Inferior parietal cortex (tissue), 1 donor: ENCODE results near the gene OCA2.

Experiments used
- DNase-seq: peaks from one replicate; pipeline ENCODE4 v3.0.0-alpha.2; 2016; ENCODE audit errors: extremely low spot score

The OCA2 gene

DNA sequence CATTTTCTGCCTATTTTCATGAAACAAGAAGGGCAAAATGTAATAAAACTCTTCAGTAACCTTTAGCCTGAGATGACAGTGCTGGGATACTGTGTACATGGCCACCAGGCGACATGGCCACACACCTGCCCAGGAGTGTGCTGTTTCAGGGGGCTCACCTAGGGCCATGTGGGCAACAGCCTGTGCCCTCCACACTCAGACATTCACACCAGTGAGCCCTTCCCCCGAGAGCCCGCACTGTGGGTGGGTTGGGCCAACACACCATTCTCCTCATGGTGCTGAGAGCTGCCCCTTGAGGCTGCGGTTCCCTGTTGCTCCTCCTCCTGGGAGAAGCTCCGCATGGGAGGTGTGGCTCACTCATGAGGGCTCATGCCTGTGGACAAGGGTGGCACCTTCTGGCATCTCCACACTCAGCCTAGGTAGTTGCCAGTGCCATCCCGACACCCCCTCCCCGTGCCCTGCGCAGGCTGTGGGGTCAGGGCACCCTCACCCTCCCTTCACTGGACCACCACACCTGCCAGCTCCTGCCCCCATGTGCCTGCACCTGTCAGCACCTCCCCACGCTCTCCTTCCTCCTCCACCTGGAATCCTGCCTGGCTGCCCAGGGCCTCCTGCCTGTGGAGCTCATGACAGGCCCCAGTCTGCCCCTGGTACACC lies 19.7 kb downstream of the OCA2 start:
- DNase-seq = no peak

DNA sequence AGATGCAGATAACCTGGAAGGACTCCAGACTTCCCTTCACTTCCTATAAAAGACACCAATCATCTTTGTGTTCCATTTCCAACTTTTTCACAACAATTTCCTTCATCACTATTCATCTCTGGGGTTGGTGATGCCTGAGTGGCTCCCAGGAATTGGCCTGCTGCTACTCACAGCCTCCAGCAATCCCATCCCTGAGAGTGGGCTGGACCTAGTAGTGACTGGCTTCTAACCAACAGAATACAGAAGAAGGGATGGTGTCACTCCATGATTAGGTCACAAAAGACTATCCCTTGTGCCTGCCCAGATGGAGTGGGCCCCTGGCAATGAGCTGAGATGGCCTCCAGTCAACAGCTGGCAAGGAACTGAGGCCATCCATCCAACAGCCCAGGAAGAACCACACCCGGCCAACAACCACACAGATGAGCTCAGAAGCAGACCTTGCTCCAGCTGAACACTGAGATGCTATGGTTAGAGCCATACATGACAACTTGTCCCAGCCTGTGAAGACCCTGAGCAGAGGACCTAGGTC lies 20.9 kb downstream of the OCA2 start:
- DNase-seq = no peak

DNA sequence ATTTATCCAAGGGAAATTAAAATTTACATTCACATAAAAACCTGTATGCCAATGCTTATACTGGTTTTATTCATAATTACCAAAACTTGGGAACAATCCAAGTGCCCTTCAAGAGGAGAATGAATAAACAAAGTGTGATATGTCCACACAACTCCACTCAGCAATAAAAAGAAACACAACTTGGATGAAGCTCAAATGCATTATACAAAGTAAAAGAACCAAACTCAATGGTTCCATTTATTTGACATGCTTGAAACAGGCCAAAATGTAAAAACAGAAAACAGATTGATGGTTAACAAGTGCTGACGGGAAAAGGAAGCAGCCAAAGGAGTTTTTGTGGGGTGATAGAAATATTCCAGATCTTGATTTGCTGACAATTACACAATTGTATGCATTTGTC lies 23.5 kb downstream of the OCA2 start:
- DNase-seq = no peak

DNA sequence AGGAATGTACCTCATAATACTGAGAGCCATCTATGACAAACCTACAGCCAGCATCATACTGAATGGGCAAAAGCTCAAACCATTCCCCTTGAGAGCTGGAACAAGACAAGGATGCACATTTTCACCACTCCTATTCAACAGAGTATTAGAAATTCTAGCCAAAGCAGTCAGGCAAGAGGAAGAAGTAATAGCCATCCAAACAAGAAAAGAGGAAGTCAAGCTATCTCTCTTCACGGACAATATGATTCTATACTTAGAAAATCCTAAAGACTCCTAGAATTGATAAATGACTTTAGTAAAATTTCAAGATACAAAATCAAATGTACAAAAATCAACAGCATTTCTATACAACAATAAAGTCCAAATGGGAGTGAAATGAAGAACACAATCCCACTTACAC lies 30.2 kb downstream of the OCA2 start:
- DNase-seq = no peak

DNA sequence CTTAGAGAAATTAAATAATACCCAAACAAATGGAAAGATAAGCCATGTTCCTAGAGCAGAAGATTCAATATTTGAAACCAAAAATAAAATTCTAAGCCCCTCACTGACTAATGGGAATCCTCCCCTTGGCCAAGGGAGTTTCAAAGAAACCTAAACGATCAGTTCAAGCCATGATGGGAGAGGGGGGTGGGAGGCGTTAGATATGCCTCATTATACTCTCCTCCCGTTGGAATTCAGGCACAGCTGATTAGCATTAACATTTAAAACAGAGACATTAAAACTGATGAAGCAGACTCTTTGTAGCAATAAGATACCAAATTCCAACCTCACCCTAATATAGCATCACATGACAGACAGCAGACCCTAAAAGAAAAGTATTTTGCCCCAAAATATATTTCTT lies 32.9 kb downstream of the OCA2 start:
- DNase-seq = no peak

- no peak for DNase-seq
Observed at GRCh38 chr15:28060005-28060404, 39.1 kb downstream of the OCA2 start.

- no peak for DNase-seq
Observed at GRCh38 chr15:28058082-28058481, 41.0 kb downstream of the OCA2 start.

DNA sequence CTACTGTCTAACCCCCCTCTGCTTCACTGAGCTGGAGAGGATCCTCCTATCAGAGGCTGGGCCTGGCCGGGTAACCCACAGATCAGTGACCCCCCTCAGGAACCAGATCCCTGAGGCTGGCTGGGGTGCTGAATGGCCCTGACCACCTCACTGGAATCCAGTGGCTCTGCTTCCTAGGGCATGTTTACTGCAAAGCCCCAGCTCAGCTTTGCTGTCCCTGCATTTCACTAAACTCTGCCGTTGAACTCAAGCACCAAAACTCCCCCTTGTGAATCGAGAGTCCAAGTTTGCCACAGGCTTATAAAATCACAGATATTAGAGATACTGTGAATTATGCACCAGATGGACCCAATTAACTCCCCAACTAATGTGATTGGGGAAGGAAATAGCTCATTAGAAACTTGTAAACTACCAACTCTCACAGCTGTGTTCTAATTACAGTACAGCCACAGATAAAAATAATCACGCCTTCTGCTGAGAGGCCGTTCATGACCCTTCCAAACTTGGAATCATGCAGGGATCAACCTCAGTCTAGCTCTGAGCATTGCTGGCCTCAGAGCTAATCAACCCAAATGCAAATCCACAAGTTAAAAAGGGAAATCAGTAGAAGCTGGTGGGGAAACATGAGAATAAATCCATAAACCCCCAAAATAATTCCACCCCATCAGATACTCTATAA lies 47.0 kb downstream of the OCA2 start:
- DNase-seq = no peak

DNA sequence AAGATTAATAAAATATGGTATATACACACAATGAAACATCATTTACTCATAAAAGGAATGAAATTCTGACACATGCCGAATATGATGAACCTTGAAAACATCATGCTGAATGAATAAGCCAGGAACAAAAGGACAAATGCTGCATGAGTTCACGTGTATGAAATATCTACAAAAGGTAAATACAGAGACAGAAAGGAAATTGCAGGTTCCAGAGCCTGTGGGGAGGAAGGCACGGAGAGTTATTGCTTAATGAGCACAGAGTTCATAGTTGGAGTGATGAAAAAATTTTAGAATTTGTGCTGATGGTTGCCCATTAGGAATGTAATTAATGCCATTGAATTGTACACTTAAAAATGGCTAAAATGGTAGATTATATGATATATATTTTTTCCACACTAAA lies 49.5 kb downstream of the OCA2 start:
- DNase-seq = no peak

DNA sequence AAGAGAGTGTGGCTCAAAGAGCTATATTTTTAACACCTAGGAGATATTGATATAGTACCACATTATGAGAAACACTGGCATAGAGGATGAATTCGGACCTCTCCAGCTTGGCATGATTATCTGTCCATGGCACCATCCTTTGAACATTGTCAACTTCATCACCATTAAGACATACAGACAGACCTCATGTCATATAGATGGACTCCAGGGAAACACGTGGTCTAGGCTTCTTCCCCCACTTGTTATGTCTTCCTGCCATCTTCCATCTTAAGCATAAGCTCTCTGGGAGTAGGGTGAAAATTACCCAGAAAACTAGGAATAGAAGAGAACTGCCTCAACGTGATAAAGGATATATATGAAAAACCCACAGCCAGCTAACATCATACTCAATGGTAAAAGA lies 51.8 kb downstream of the OCA2 start:
- DNase-seq = no peak

DNA sequence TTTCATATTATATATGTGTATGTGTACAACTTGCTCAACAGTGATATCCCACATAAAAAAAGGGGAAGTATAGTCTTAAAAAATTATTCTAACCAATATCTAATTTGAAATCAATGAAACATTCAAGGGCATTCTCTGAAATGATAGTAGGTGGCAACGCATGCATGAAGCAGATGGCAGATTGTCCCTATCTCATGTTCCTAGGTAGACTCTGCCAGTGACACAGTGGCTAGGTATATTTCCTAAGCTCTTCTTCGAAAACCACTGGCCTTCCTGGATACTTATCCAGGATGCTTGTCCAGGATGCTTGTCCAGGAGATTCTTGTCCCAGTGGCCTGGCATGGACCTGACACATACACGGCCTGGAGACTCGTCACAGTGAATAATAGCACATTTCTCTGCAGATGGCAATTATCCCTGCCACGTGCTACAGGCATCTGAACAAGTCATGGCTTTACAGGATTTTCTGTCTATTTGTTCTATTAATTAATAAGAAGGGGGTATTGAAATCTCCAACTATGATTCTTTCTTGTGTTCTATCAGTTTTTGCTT lies 54.9 kb downstream of the OCA2 start:
- no peak for DNase-seq

DNA sequence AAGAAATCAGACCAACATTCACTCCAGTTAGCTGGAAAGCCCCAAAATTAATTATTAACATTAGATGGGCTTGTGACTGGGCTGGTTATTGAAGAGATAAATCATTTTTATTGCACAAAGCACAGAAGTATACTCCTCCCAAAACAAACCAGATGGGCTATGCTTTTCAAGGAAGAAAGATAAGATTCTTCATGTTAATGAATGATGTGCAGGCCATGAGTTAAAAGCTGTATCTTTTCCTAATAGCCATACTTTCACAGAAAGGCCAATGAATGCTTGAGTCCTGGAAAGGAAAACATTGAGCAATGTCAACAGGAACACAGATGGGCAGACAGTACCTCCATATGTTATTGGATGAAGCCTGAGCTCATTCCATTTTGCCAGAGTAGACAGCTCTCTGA lies 55.4 kb downstream of the OCA2 start:
- no peak for DNase-seq

GRCh38 chr15:28037969-28038590 lies 61.0 kb downstream of the OCA2 start:
- DNase-seq = no peak

DNA sequence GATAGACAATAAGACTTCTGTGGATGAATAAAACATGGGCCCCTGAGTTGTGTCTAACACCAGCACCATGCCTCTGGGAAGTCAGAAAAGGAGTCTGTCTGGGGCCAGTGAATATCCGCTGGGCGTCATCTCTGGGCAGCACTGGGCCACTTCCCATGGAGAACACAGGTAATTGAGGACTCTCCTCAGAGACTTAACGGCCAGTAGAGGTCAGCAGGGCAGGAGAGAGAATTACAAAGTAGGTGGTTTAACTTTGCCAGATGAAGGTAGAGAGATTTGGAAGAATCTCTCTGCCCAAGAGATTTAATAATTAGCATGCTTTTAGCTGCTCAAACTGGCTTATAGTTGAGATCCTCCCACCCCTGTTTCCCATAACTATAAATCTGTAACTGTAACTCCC lies 65.7 kb downstream of the OCA2 start:
- DNase-seq = no peak

- DNase-seq = no peak
Observed at GRCh38 chr15:28030801-28031200, 68.3 kb downstream of the OCA2 start.

DNA sequence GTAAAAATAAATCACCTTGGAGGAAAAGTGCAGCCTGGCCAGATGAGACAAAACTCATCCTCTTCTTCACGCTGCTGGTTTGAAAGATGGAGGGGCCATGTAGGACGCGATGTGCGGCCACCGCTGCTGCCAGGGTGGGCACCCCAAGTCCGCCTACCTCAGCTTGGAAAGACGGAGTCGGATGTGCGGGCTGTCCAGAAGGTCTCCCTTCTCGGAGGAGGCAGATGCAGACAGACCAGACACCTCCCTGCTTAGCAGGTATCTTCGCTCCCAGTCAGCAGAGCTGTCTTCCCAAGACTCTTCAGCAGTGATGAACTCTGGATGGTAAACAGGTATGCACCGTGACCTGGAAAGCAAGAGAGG lies 71.4 kb downstream of the OCA2 start:
- DNase-seq = no peak

- DNase-seq = no peak
Observed at GRCh38 chr15:28026764-28027713, 72.1 kb downstream of the OCA2 start.

GRCh38 chr15:28026221-28026620 lies 72.9 kb downstream of the OCA2 start:
- DNase-seq = no peak

GRCh38 chr15:28025413-28025812 lies 73.7 kb downstream of the OCA2 start:
- no peak for DNase-seq

- DNase-seq = no peak
Observed at GRCh38 chr15:28024889-28025250, 74.2 kb downstream of the OCA2 start.

DNA sequence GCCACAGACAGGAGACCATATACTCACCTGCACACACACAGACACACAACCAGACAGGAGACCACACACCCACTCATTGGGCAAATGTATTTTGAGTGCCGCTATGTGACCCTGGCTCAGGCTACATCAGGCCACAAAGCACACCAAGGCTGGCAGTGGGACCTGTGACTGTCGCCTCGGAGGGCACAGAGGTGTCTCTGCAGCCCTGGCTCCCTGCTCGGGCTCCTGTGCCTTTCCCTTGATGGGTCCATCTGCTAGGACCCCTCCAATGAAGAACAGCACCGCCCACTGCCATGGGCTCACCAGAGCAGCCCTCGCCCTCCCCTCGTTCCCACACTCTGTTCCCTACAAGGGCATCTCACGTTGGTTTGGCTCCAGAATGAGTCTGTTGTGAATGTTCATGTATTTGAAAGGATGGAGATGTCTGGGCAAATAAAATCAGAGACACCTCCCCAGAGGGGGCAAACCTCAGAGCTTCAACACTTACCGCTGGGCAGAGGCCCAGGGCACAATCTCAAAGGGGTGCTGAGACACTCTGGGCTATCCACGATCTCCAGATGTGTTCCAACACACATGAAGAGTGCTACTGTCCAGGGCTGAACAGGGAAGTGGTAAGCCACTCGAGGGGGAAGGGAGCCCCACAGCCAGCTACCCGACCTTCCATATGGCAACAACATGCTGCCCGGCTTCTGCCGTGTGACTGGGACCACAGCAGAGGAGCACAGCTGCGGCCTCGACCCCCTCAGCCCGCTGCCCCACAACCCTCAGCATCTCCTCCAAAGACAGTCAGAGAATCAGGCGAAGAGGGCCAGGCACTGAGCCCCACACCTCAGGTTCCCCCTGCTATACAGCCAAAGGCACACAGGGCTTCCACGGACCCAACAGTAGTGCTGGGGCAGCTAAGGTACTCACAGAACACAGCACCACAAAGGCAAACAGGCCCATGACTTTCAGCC lies 74.9 kb downstream of the OCA2 start:
- DNase-seq = no peak
